Measurements from ENCODE around the gene CCDC185.

CCDC185 gene

GRCh38 chr1:223393275-223394214 is at the start of gene CCDC185:
TSS of gene CCDC185 (plus strand) at chr1:223393415. CDS start at chr1:223393476, 61 bp downstream.
- no peaks in the 10 kb centered on the region for H3K36me3 ChIP-seq (ENCODE audit: control insufficient read depth in 1 of 2, insufficient read depth in 2 of 2, low read length in 2 of 2)
- no peak within 1 kb of the TSS for H3K27ac ChIP-seq (ENCODE audit: low read length)
- peak within 1 kb of the TSS in 1 of 2 donors; percentile 47 for H3K4me3 ChIP-seq (ENCODE audit: low read depth in 1 of 2, low read length in 2 of 2)
- no peaks in the 10 kb centered on the region for H3K9me3 ChIP-seq (ENCODE audit: control insufficient read depth in 1 of 2, low read length in 2 of 2)
- H3K4me1 ChIP-seq (ENCODE audit: control insufficient read depth in 1 of 2, insufficient read depth in 2 of 2, low read length in 2 of 2) = peaks cover 0 to 4% of the 10 kb centered on the region in 2 donors
- peaks cover 14% of the 10 kb centered on the region for H3K27me3 ChIP-seq (ENCODE audit: low read depth, low read length)

- H3K27ac ChIP-seq (ENCODE audit: low read length) = no peak overlapping the region
- no peaks in the 10 kb centered on the region for H3K4me1 ChIP-seq (ENCODE audit: control insufficient read depth in 1 of 2, insufficient read depth in 2 of 2, low read length in 2 of 2)
- H3K4me3 ChIP-seq (ENCODE audit: low read depth in 1 of 2, low read length in 2 of 2) = no peak overlapping the region
- no peaks in the 10 kb centered on the region for H3K9me3 ChIP-seq (ENCODE audit: control insufficient read depth in 1 of 2, low read length in 2 of 2)
- no peaks in the 10 kb centered on the region for H3K27me3 ChIP-seq (ENCODE audit: low read depth, low read length)
- no peaks in the 10 kb centered on the region for H3K36me3 ChIP-seq (ENCODE audit: control insufficient read depth in 1 of 2, insufficient read depth in 2 of 2, low read length in 2 of 2)
Measured at GRCh38 chr1:223343692-223344091, 49.5 kb upstream of the CCDC185 start.

GRCh38 chr1:223344491-223344890 is 48.7 kb upstream of the CCDC185 start:
- H3K27me3 ChIP-seq (ENCODE audit: low read depth, low read length) = no peaks in the 10 kb centered on the region
- no peaks in the 10 kb centered on the region for H3K9me3 ChIP-seq (ENCODE audit: control insufficient read depth in 1 of 2, low read length in 2 of 2)
- no peaks in the 10 kb centered on the region for H3K4me1 ChIP-seq (ENCODE audit: control insufficient read depth in 1 of 2, insufficient read depth in 2 of 2, low read length in 2 of 2)
- H3K4me3 ChIP-seq (ENCODE audit: low read depth in 1 of 2, low read length in 2 of 2) = no peak overlapping the region
- H3K27ac ChIP-seq (ENCODE audit: low read length) = no peak overlapping the region
- H3K36me3 ChIP-seq (ENCODE audit: control insufficient read depth in 1 of 2, insufficient read depth in 2 of 2, low read length in 2 of 2) = no peaks in the 10 kb centered on the region

GRCh38 chr1:223345720-223346119 is 47.5 kb upstream of the CCDC185 start:
- Histone ChIP-seq H3K4me3 (ENCODE audit: low read depth in 1 of 2, low read length in 2 of 2) (no peak overlapping the region), H3K27ac (ENCODE audit: low read length) (no peak overlapping the region), H3K27me3 (ENCODE audit: low read depth, low read length) (no peaks in the 10 kb centered on the region), H3K4me1 (ENCODE audit: control insufficient read depth in 1 of 2, insufficient read depth in 2 of 2, low read length in 2 of 2) (no peaks in the 10 kb centered on the region), H3K9me3 (ENCODE audit: control insufficient read depth in 1 of 2, low read length in 2 of 2) (no peaks in the 10 kb centered on the region), H3K36me3 (ENCODE audit: control insufficient read depth in 1 of 2, insufficient read depth in 2 of 2, low read length in 2 of 2) (no peaks in the 10 kb centered on the region)

GRCh38 chr1:223346311-223346710 is 46.9 kb upstream of the CCDC185 start:
- no peak overlapping the region for H3K27ac ChIP-seq (ENCODE audit: low read length)
- H3K4me1 ChIP-seq (ENCODE audit: control insufficient read depth in 1 of 2, insufficient read depth in 2 of 2, low read length in 2 of 2) = no peaks in the 10 kb centered on the region
- H3K9me3 ChIP-seq (ENCODE audit: control insufficient read depth in 1 of 2, low read length in 2 of 2) = no peaks in the 10 kb centered on the region
- H3K27me3 ChIP-seq (ENCODE audit: low read depth, low read length) = no peaks in the 10 kb centered on the region
- H3K36me3 ChIP-seq (ENCODE audit: control insufficient read depth in 1 of 2, insufficient read depth in 2 of 2, low read length in 2 of 2) = no peaks in the 10 kb centered on the region
- no peak overlapping the region for H3K4me3 ChIP-seq (ENCODE audit: low read depth in 1 of 2, low read length in 2 of 2)

- H3K27ac ChIP-seq (ENCODE audit: low read length) = no peak overlapping the region
- H3K4me3 ChIP-seq (ENCODE audit: low read depth in 1 of 2, low read length in 2 of 2) = no peak overlapping the region
- H3K9me3 ChIP-seq (ENCODE audit: control insufficient read depth in 1 of 2, low read length in 2 of 2) = no peaks in the 10 kb centered on the region
- H3K4me1 ChIP-seq (ENCODE audit: control insufficient read depth in 1 of 2, insufficient read depth in 2 of 2, low read length in 2 of 2) = no peaks in the 10 kb centered on the region
- no peaks in the 10 kb centered on the region for H3K36me3 ChIP-seq (ENCODE audit: control insufficient read depth in 1 of 2, insufficient read depth in 2 of 2, low read length in 2 of 2)
- H3K27me3 ChIP-seq (ENCODE audit: low read depth, low read length) = peaks cover 5% of the 10 kb centered on the region
Measured at GRCh38 chr1:223347583-223347982, 45.6 kb upstream of the CCDC185 start.

GRCh38 chr1:223348439-223348838 is 44.8 kb upstream of the CCDC185 start:
- H3K27ac ChIP-seq (ENCODE audit: low read length) = no peak overlapping the region
- no peak overlapping the region for H3K4me3 ChIP-seq (ENCODE audit: low read depth in 1 of 2, low read length in 2 of 2)
- no peaks in the 10 kb centered on the region for H3K4me1 ChIP-seq (ENCODE audit: control insufficient read depth in 1 of 2, insufficient read depth in 2 of 2, low read length in 2 of 2)
- H3K27me3 ChIP-seq (ENCODE audit: low read depth, low read length) = peaks cover 5% of the 10 kb centered on the region
- H3K36me3 ChIP-seq (ENCODE audit: control insufficient read depth in 1 of 2, insufficient read depth in 2 of 2, low read length in 2 of 2) = no peaks in the 10 kb centered on the region
- H3K9me3 ChIP-seq (ENCODE audit: control insufficient read depth in 1 of 2, low read length in 2 of 2) = no peaks in the 10 kb centered on the region

GRCh38 chr1:223349241-223349640 is 44.0 kb upstream of the CCDC185 start:
- Histone ChIP-seq H3K27ac (ENCODE audit: low read length) (no peak overlapping the region), H3K4me1 (ENCODE audit: control insufficient read depth in 1 of 2, insufficient read depth in 2 of 2, low read length in 2 of 2) (no peaks in the 10 kb centered on the region), H3K9me3 (ENCODE audit: control insufficient read depth in 1 of 2, low read length in 2 of 2) (no peaks in the 10 kb centered on the region), H3K36me3 (ENCODE audit: control insufficient read depth in 1 of 2, insufficient read depth in 2 of 2, low read length in 2 of 2) (no peaks in the 10 kb centered on the region), H3K4me3 (ENCODE audit: low read depth in 1 of 2, low read length in 2 of 2) (no peak overlapping the region), H3K27me3 (ENCODE audit: low read depth, low read length) (peaks cover 5% of the 10 kb centered on the region)

GRCh38 chr1:223350361-223350908 is 42.8 kb upstream of the CCDC185 start:
- H3K4me3 ChIP-seq (ENCODE audit: low read depth in 1 of 2, low read length in 2 of 2) = no peak overlapping the region
- H3K36me3 ChIP-seq (ENCODE audit: control insufficient read depth in 1 of 2, insufficient read depth in 2 of 2, low read length in 2 of 2) = no peaks in the 10 kb centered on the region
- H3K27me3 ChIP-seq (ENCODE audit: low read depth, low read length) = peaks cover 5% of the 10 kb centered on the region
- H3K27ac ChIP-seq (ENCODE audit: low read length) = no peak overlapping the region
- H3K9me3 ChIP-seq (ENCODE audit: control insufficient read depth in 1 of 2, low read length in 2 of 2) = no peaks in the 10 kb centered on the region
- no peaks in the 10 kb centered on the region for H3K4me1 ChIP-seq (ENCODE audit: control insufficient read depth in 1 of 2, insufficient read depth in 2 of 2, low read length in 2 of 2)

GRCh38 chr1:223352944-223353343 is 40.3 kb upstream of the CCDC185 start:
- no peak overlapping the region for H3K4me3 ChIP-seq (ENCODE audit: low read depth in 1 of 2, low read length in 2 of 2)
- H3K27ac ChIP-seq (ENCODE audit: low read length) = no peak overlapping the region
- H3K4me1 ChIP-seq (ENCODE audit: control insufficient read depth in 1 of 2, insufficient read depth in 2 of 2, low read length in 2 of 2) = no peaks in the 10 kb centered on the region
- H3K36me3 ChIP-seq (ENCODE audit: control insufficient read depth in 1 of 2, insufficient read depth in 2 of 2, low read length in 2 of 2) = no peaks in the 10 kb centered on the region
- H3K9me3 ChIP-seq (ENCODE audit: control insufficient read depth in 1 of 2, low read length in 2 of 2) = no peaks in the 10 kb centered on the region
- peaks cover 5% of the 10 kb centered on the region for H3K27me3 ChIP-seq (ENCODE audit: low read depth, low read length)

GRCh38 chr1:223353939-223354338 is 39.3 kb upstream of the CCDC185 start:
- no peak overlapping the region for H3K4me3 ChIP-seq (ENCODE audit: low read depth in 1 of 2, low read length in 2 of 2)
- H3K36me3 ChIP-seq (ENCODE audit: control insufficient read depth in 1 of 2, insufficient read depth in 2 of 2, low read length in 2 of 2) = no peaks in the 10 kb centered on the region
- H3K27me3 ChIP-seq (ENCODE audit: low read depth, low read length) = peaks cover 5% of the 10 kb centered on the region
- H3K9me3 ChIP-seq (ENCODE audit: control insufficient read depth in 1 of 2, low read length in 2 of 2) = no peaks in the 10 kb centered on the region
- no peaks in the 10 kb centered on the region for H3K4me1 ChIP-seq (ENCODE audit: control insufficient read depth in 1 of 2, insufficient read depth in 2 of 2, low read length in 2 of 2)
- H3K27ac ChIP-seq (ENCODE audit: low read length) = no peak overlapping the region

Measured in muscle layer of duodenum (tissue), 2 donors.